ENCODE data around the gene GPR107.

GRCh38 chr9:130101915-130102314, 48.2 kb downstream of the GPR107 start:
- TF ChIP-seq, protein P1, sequence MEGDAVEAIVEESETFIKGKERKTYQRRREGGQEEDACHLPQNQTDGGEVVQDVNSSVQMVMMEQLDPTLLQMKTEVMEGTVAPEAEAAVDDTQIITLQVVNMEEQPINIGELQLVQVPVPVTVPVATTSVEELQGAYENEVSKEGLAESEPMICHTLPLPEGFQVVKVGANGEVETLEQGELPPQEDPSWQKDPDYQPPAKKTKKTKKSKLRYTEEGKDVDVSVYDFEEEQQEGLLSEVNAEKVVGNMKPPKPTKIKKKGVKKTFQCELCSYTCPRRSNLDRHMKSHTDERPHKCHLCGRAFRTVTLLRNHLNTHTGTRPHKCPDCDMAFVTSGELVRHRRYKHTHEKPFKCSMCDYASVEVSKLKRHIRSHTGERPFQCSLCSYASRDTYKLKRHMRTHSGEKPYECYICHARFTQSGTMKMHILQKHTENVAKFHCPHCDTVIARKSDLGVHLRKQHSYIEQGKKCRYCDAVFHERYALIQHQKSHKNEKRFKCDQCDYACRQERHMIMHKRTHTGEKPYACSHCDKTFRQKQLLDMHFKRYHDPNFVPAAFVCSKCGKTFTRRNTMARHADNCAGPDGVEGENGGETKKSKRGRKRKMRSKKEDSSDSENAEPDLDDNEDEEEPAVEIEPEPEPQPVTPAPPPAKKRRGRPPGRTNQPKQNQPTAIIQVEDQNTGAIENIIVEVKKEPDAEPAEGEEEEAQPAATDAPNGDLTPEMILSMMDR (IDR thresholded peaks at IDR 0.05) = no peak
- no peak for TF ChIP-seq EP300 (IDR thresholded peaks at IDR 0.05)
